ENCODE measurements around the gene LRFN4.
"Not testable (repeated sequence)": the region's sequence is repeated elsewhere in the genome, so short reads cannot be mapped to it uniquely, and the experiment has no call there.

The LRFN4 gene

GRCh38 chr11:66856496-66857233 lies at the start of gene LRFN4:
Gene LRFN4 (plus strand): TSS chr11:66857064. CDS start chr11:66857745, 681 bp downstream.
- peak; percentile 37 for DNase-seq (ENCODE audit: low read depth)

GRCh38 chr11:66809592-66809991 lies 47.3 kb upstream of the LRFN4 start:
- DNase-seq (ENCODE audit: low read depth), result no peak

- DNase-seq (ENCODE audit: low read depth), result no peak
These were observed 46.2 kb upstream of the LRFN4 start for GRCh38 chr11:66810576-66811185.

- no peak for DNase-seq (ENCODE audit: low read depth)
These were observed 42.2 kb upstream of the LRFN4 start for GRCh38 chr11:66814678-66815077.

- no peak for DNase-seq (ENCODE audit: low read depth)
These were observed 41.2 kb upstream of the LRFN4 start for GRCh38 chr11:66815646-66816045.

GRCh38 chr11:66818231-66818955 lies 38.5 kb upstream of the LRFN4 start:
- DNase-seq (ENCODE audit: low read depth), result no peak

- no peak for DNase-seq (ENCODE audit: low read depth)
These were observed 36.5 kb upstream of the LRFN4 start for GRCh38 chr11:66820381-66820780.

- DNase-seq (ENCODE audit: low read depth), result no peak
These were observed 36.0 kb upstream of the LRFN4 start for GRCh38 chr11:66820901-66821300.

- DNase-seq (ENCODE audit: low read depth), result no peak
These were observed 33.2 kb upstream of the LRFN4 start for GRCh38 chr11:66823700-66824099.

GRCh38 chr11:66824573-66824972 lies 32.3 kb upstream of the LRFN4 start:
- not testable (repeated sequence) for DNase-seq (ENCODE audit: low read depth)

- no peak for DNase-seq (ENCODE audit: low read depth)
These were observed 22.4 kb upstream of the LRFN4 start for GRCh38 chr11:66834539-66834845.

GRCh38 chr11:66834943-66835342 lies 21.9 kb upstream of the LRFN4 start:
- DNase-seq (ENCODE audit: low read depth), result no peak

- DNase-seq (ENCODE audit: low read depth), result no peak
These were observed 21.0 kb upstream of the LRFN4 start for GRCh38 chr11:66835768-66836405.

GRCh38 chr11:66840317-66841091 lies 16.4 kb upstream of the LRFN4 start:
- no peak for DNase-seq (ENCODE audit: low read depth)

GRCh38 chr11:66841861-66842260 lies 15.0 kb upstream of the LRFN4 start:
- no peak for DNase-seq (ENCODE audit: low read depth)

GRCh38 chr11:66842501-66842895 lies 14.4 kb upstream of the LRFN4 start:
- DNase-seq (ENCODE audit: low read depth), result no peak

GRCh38 chr11:66842896-66843775 lies 13.7 kb upstream of the LRFN4 start, which contains the start of gene RCE1:
Gene RCE1 (plus strand): TSS chr11:66843441. CDS start chr11:66843456, 15 bp downstream.
- peak; percentile 87 for DNase-seq (ENCODE audit: low read depth)

GRCh38 chr11:66843776-66844495 lies 12.9 kb upstream of the LRFN4 start:
- no peak for DNase-seq (ENCODE audit: low read depth)

- DNase-seq (ENCODE audit: low read depth), result no peak
These were observed 12.2 kb upstream of the LRFN4 start for GRCh38 chr11:66844496-66845142.

All from activated T-cell treated with anti-CD3 and anti-CD28 coated beads for 1 hour (primary cell).